Measurements from ENCODE around the gene HEXD.

The HEXD gene

GRCh38 chr17:82399601-82400101 is 18.5 kb upstream of the HEXD start:
- H3K4me1 ChIP-seq (ENCODE audit: control insufficient read depth, insufficient read depth, low read length), result no peaks in the 10 kb centered on the region; the same call in 1 of the 2 replicates
- H3K27me3 ChIP-seq (ENCODE audit: control insufficient read depth, insufficient read depth, low read length), result no peaks in the 10 kb centered on the region
- peaks cover 13% of the 10 kb centered on the region for H3K36me3 ChIP-seq (ENCODE audit: control insufficient read depth, insufficient read depth, low read length)
- no peak overlapping the region for H3K4me3 ChIP-seq (ENCODE audit: low read length)
- no peaks in the 10 kb centered on the region for H3K9me3 ChIP-seq (ENCODE audit: control insufficient read depth, insufficient read depth, low read length)
- H3K27ac ChIP-seq (ENCODE audit: low read length), result no peak overlapping the region
- WGBS (ENCODE audit: insufficient coverage, insufficient read length), result no CpG with 5 or more reads among the region's 18 CpGs
- DNase-seq (ENCODE audit: low read depth, low spot score), result no peak

GRCh38 chr17:82400206-82400605 is 17.9 kb upstream of the HEXD start:
- no CpG with 5 or more reads among the region's 7 CpGs for WGBS (ENCODE audit: insufficient coverage, insufficient read length)
- Histone ChIP-seq H3K4me1 (ENCODE audit: control insufficient read depth, insufficient read depth, low read length) (no peaks in the 10 kb centered on the region; the same call in 1 of the 2 replicates), H3K27ac (ENCODE audit: low read length) (no peak overlapping the region), H3K36me3 (ENCODE audit: control insufficient read depth, insufficient read depth, low read length) (peaks cover 13% of the 10 kb centered on the region), H3K27me3 (ENCODE audit: control insufficient read depth, insufficient read depth, low read length) (no peaks in the 10 kb centered on the region), H3K4me3 (ENCODE audit: low read length) (no peak overlapping the region), H3K9me3 (ENCODE audit: control insufficient read depth, insufficient read depth, low read length) (no peaks in the 10 kb centered on the region)
- DNase-seq (ENCODE audit: low read depth, low spot score), result no peak

- DNase-seq (ENCODE audit: low read depth, low spot score), result no peak
- H3K9me3 ChIP-seq (ENCODE audit: control insufficient read depth, insufficient read depth, low read length), result no peaks in the 10 kb centered on the region
- no CpG with 5 or more reads among the region's 19 CpGs for WGBS (ENCODE audit: insufficient coverage, insufficient read length)
- peaks cover 13% of the 10 kb centered on the region for H3K36me3 ChIP-seq (ENCODE audit: control insufficient read depth, insufficient read depth, low read length)
- H3K27me3 ChIP-seq (ENCODE audit: control insufficient read depth, insufficient read depth, low read length), result no peaks in the 10 kb centered on the region
- H3K4me1 ChIP-seq (ENCODE audit: control insufficient read depth, insufficient read depth, low read length), result no peaks in the 10 kb centered on the region; the same call in 1 of the 2 replicates
- no peak overlapping the region for H3K4me3 ChIP-seq (ENCODE audit: low read length)
- H3K27ac ChIP-seq (ENCODE audit: low read length), result no peak overlapping the region
Measured at GRCh38 chr17:82400830-82401229, 17.3 kb upstream of the HEXD start.

- no peak overlapping the region for H3K27ac ChIP-seq (ENCODE audit: low read length)
- DNase-seq (ENCODE audit: low read depth, low spot score), result no peak
- WGBS (ENCODE audit: insufficient coverage, insufficient read length), result no CpG with 5 or more reads among the region's 7 CpGs
Measured at GRCh38 chr17:82402865-82403264, 15.3 kb upstream of the HEXD start.

GRCh38 chr17:82403662-82404660 is 14.2 kb upstream of the HEXD start:
- no peak for DNase-seq (ENCODE audit: low read depth, low spot score)
- no peaks in the 10 kb centered on the region for H3K9me3 ChIP-seq (ENCODE audit: control insufficient read depth, insufficient read depth, low read length)
- H3K4me1 ChIP-seq (ENCODE audit: control insufficient read depth, insufficient read depth, low read length), result no peaks in the 10 kb centered on the region
- peaks cover 10% of the 10 kb centered on the region for H3K36me3 ChIP-seq (ENCODE audit: control insufficient read depth, insufficient read depth, low read length)
- no peak overlapping the region for H3K27ac ChIP-seq (ENCODE audit: low read length)
- no peaks in the 10 kb centered on the region for H3K27me3 ChIP-seq (ENCODE audit: control insufficient read depth, insufficient read depth, low read length)
- no peak overlapping the region for H3K4me3 ChIP-seq (ENCODE audit: low read length)
- no CpG with 5 or more reads among the region's 67 CpGs for WGBS (ENCODE audit: insufficient coverage, insufficient read length)

More at GRCh38 chr17:82402865-82403264, 15.3 kb upstream of the HEXD start:
- H3K4me1 ChIP-seq (ENCODE audit: control insufficient read depth, insufficient read depth, low read length), result no peaks in the 10 kb centered on the region
- H3K4me3 ChIP-seq (ENCODE audit: low read length), result no peak overlapping the region
- peaks cover 10% of the 10 kb centered on the region for H3K36me3 ChIP-seq (ENCODE audit: control insufficient read depth, insufficient read depth, low read length)
- no peaks in the 10 kb centered on the region for H3K27me3 ChIP-seq (ENCODE audit: control insufficient read depth, insufficient read depth, low read length)
- no peaks in the 10 kb centered on the region for H3K9me3 ChIP-seq (ENCODE audit: control insufficient read depth, insufficient read depth, low read length)

GRCh38 chr17:82405051-82405450 is 13.1 kb upstream of the HEXD start:
- no peaks in the 10 kb centered on the region for H3K9me3 ChIP-seq (ENCODE audit: control insufficient read depth, insufficient read depth, low read length)
- no CpG with 5 or more reads among the region's 14 CpGs for WGBS (ENCODE audit: insufficient coverage, insufficient read length)
- H3K4me1 ChIP-seq (ENCODE audit: control insufficient read depth, insufficient read depth, low read length), result no peaks in the 10 kb centered on the region
- no peak overlapping the region for H3K4me3 ChIP-seq (ENCODE audit: low read length)
- H3K27me3 ChIP-seq (ENCODE audit: control insufficient read depth, insufficient read depth, low read length), result no peaks in the 10 kb centered on the region
- DNase-seq (ENCODE audit: low read depth, low spot score), result no peak
- H3K27ac ChIP-seq (ENCODE audit: low read length), result no peak overlapping the region
- H3K36me3 ChIP-seq (ENCODE audit: control insufficient read depth, insufficient read depth, low read length), result peaks cover 6% of the 10 kb centered on the region

- H3K27me3 ChIP-seq (ENCODE audit: control insufficient read depth, insufficient read depth, low read length), result no peaks in the 10 kb centered on the region
- no peaks in the 10 kb centered on the region for H3K4me1 ChIP-seq (ENCODE audit: control insufficient read depth, insufficient read depth, low read length)
- DNase-seq (ENCODE audit: low read depth, low spot score), result no peak
- no peaks in the 10 kb centered on the region for H3K9me3 ChIP-seq (ENCODE audit: control insufficient read depth, insufficient read depth, low read length)
- H3K27ac ChIP-seq (ENCODE audit: low read length), result no peak overlapping the region
- peaks cover 6% of the 10 kb centered on the region for H3K36me3 ChIP-seq (ENCODE audit: control insufficient read depth, insufficient read depth, low read length)
- no CpG with 5 or more reads among the region's 14 CpGs for WGBS (ENCODE audit: insufficient coverage, insufficient read length)
- no peak overlapping the region for H3K4me3 ChIP-seq (ENCODE audit: low read length)
Measured at GRCh38 chr17:82406131-82406671, 11.9 kb upstream of the HEXD start.

GRCh38 chr17:82407255-82407654 is 10.9 kb upstream of the HEXD start:
- Histone ChIP-seq H3K27ac (ENCODE audit: low read length) (no peak overlapping the region), H3K27me3 (ENCODE audit: control insufficient read depth, insufficient read depth, low read length) (no peaks in the 10 kb centered on the region), H3K36me3 (ENCODE audit: control insufficient read depth, insufficient read depth, low read length) (peaks cover 6% of the 10 kb centered on the region), H3K9me3 (ENCODE audit: control insufficient read depth, insufficient read depth, low read length) (no peaks in the 10 kb centered on the region), H3K4me3 (ENCODE audit: low read length) (no peak overlapping the region), H3K4me1 (ENCODE audit: control insufficient read depth, insufficient read depth, low read length) (no peaks in the 10 kb centered on the region)
- DNase-seq (ENCODE audit: low read depth, low spot score), result no peak
- no CpG with 5 or more reads among the region's 13 CpGs for WGBS (ENCODE audit: insufficient coverage, insufficient read length)

- DNase-seq (ENCODE audit: low read depth, low spot score), result no peak
- Histone ChIP-seq H3K27ac (ENCODE audit: low read length) (no peak overlapping the region), H3K36me3 (ENCODE audit: control insufficient read depth, insufficient read depth, low read length) (peaks cover 6% of the 10 kb centered on the region), H3K27me3 (ENCODE audit: control insufficient read depth, insufficient read depth, low read length) (no peaks in the 10 kb centered on the region), H3K4me1 (ENCODE audit: control insufficient read depth, insufficient read depth, low read length) (no peaks in the 10 kb centered on the region), H3K4me3 (ENCODE audit: low read length) (no peak overlapping the region), H3K9me3 (ENCODE audit: control insufficient read depth, insufficient read depth, low read length) (no peaks in the 10 kb centered on the region)
- WGBS (ENCODE audit: insufficient coverage, insufficient read length), result no CpG with 5 or more reads among the region's 15 CpGs
Measured at GRCh38 chr17:82408288-82408937, 9.7 kb upstream of the HEXD start.

- no peak for DNase-seq (ENCODE audit: low read depth, low spot score)
- Histone ChIP-seq H3K27me3 (ENCODE audit: control insufficient read depth, insufficient read depth, low read length) (no peaks in the 10 kb centered on the region), H3K27ac (ENCODE audit: low read length) (no peak overlapping the region), H3K4me1 (ENCODE audit: control insufficient read depth, insufficient read depth, low read length) (no peaks in the 10 kb centered on the region), H3K36me3 (ENCODE audit: control insufficient read depth, insufficient read depth, low read length) (peaks cover 1% of the 10 kb centered on the region; the same call in 1 of the 2 replicates), H3K4me3 (ENCODE audit: low read length) (no peak overlapping the region), H3K9me3 (ENCODE audit: control insufficient read depth, insufficient read depth, low read length) (no peaks in the 10 kb centered on the region)
- WGBS (ENCODE audit: insufficient coverage, insufficient read length), result no CpG with 5 or more reads among the region's 21 CpGs
Measured at GRCh38 chr17:82408938-82409318, 9.2 kb upstream of the HEXD start.
